ENCODE measurements around the gene SEC22C.

The SEC22C gene

DNA sequence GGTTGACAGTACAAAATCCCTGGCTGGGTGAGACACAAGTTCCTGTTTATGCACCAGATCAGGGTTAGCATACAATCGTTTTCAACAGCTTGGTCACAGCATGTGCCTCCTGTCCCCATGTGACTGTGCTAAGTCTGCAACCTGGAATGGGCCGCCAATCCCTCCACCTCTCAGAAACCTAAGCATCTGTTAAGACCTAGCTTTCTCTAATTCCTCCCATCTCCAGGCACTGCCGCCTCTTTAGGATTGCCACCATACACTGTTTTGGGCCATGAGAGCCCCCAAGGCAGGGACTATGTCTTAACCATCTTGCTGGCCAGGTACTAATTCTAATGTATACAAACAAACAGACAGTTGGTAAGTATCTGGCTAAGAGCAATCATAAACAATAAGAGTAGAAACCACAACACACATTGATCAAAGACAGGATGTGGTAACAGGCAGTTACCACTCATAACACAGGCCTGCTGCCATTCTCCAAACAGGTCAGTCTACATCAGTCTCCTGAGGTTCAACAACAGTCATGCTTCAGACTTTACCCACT is 25.6 kb downstream of the SEC22C start:
- WGBS, 2 experiments: 87 to 93% methylated on average over 3 of the region's 3 CpGs

DNA sequence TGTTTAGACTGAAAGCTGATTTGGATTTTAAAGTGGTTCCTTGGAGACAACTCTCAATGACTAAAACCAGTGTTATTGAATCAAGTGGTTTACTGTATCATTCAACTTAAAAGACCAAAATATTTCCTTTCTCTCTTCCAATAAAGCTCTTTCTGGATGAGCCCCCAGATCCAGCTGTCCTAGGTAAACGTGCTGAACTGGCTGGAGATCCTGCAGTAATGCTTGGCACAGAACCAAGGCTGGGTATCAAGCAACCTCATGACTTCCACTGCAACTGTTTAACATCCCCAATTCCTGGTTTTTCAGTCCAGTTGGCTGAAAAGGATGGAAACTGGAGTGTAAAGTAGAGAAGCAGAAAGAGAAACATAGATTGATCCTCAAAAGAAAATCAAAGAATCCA is 28.9 kb downstream of the SEC22C start:
- 87 to 90% methylated on average over 1 of the region's 1 CpG for WGBS, 2 experiments
- Histone ChIP-seq H3K27ac (ENCODE audit: insufficient read depth, low read depth, low read length, poor library complexity, severe bottlenecking) (no peak overlapping the region), H3K27me3 (ENCODE audit: control insufficient read depth, insufficient read depth, low read length, poor library complexity, severe bottlenecking) (no peaks in the 10 kb centered on the region), H3K9me3 (ENCODE audit: control insufficient read depth, low read length) (no peaks in the 10 kb centered on the region), H3K4me3 (ENCODE audit: insufficient read depth, low read depth, low read length) (no peak overlapping the region), H3K36me3 (ENCODE audit: control insufficient read depth, insufficient read depth, low read length) (peaks cover 17% of the 10 kb centered on the region), H3K4me1 (ENCODE audit: control insufficient read depth, insufficient read depth, low read length) (no peaks in the 10 kb centered on the region)

More for the DNA sequence above, 25.6 kb downstream of the SEC22C start:
- Histone ChIP-seq H3K27me3 (ENCODE audit: control insufficient read depth, insufficient read depth, low read length, poor library complexity, severe bottlenecking) (no peaks in the 10 kb centered on the region), H3K4me1 (ENCODE audit: control insufficient read depth, insufficient read depth, low read length) (no peaks in the 10 kb centered on the region), H3K36me3 (ENCODE audit: control insufficient read depth, insufficient read depth, low read length) (peaks cover 23% of the 10 kb centered on the region), H3K9me3 (ENCODE audit: control insufficient read depth, low read length) (no peaks in the 10 kb centered on the region), H3K27ac (ENCODE audit: insufficient read depth, low read depth, low read length, poor library complexity, severe bottlenecking) (no peak overlapping the region), H3K4me3 (ENCODE audit: insufficient read depth, low read depth, low read length) (no peak overlapping the region)

GRCh38 chr3:42550250-42550649 is 31.5 kb downstream of the SEC22C start:
- H3K27ac ChIP-seq (ENCODE audit: insufficient read depth, low read depth, low read length, poor library complexity, severe bottlenecking): no peak overlapping the region
- no peaks in the 10 kb centered on the region for H3K27me3 ChIP-seq (ENCODE audit: control insufficient read depth, insufficient read depth, low read length, poor library complexity, severe bottlenecking)
- WGBS, 2 experiments: 78 to 92% methylated on average over 1 of the region's 1 CpG
- H3K4me3 ChIP-seq (ENCODE audit: insufficient read depth, low read depth, low read length): no peak overlapping the region
- peaks cover 13% of the 10 kb centered on the region for H3K36me3 ChIP-seq (ENCODE audit: control insufficient read depth, insufficient read depth, low read length)
- no peaks in the 10 kb centered on the region for H3K4me1 ChIP-seq (ENCODE audit: control insufficient read depth, insufficient read depth, low read length)
- H3K9me3 ChIP-seq (ENCODE audit: control insufficient read depth, low read length): no peaks in the 10 kb centered on the region

GRCh38 chr3:42549131-42549530 is 32.6 kb downstream of the SEC22C start:
- Histone ChIP-seq H3K4me1 (ENCODE audit: control insufficient read depth, insufficient read depth, low read length) (no peaks in the 10 kb centered on the region), H3K27me3 (ENCODE audit: control insufficient read depth, insufficient read depth, low read length, poor library complexity, severe bottlenecking) (no peaks in the 10 kb centered on the region), H3K36me3 (ENCODE audit: control insufficient read depth, insufficient read depth, low read length) (peaks cover 12% of the 10 kb centered on the region), H3K27ac (ENCODE audit: insufficient read depth, low read depth, low read length, poor library complexity, severe bottlenecking) (no peak overlapping the region), H3K4me3 (ENCODE audit: insufficient read depth, low read depth, low read length) (no peak overlapping the region), H3K9me3 (ENCODE audit: control insufficient read depth, low read length) (no peaks in the 10 kb centered on the region)
- WGBS, 2 experiments: 89 to 92% methylated on average over 2 of the region's 2 CpGs

DNA sequence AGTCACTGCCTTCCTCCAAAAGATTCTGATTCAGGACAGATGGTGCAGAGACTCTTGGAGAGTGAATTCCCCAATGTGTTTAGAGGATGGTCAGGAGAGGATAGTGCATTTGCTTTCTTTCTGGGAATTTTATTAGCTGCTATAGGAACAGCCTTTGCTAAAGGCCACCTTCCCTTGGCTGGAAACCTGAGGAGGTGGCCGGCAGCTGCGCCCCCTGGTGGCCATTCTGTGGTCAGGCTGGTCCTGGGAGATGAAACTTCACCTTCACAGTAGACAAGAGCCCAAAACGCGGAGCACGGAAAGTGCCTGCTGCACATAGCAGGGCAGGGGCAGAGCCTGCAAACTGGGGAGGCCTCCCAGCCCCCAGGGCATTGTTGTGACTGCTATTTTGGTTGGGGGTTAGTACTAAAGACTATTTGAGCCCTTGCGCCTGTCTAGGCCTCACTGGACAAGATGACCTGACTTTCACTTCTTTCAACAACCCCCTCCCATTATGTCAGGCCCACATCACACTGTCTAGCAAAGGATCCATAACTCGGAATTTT is 34.3 kb downstream of the SEC22C start:
- H3K27me3 ChIP-seq (ENCODE audit: control insufficient read depth, insufficient read depth, low read length, poor library complexity, severe bottlenecking): no peaks in the 10 kb centered on the region
- H3K4me1 ChIP-seq (ENCODE audit: control insufficient read depth, insufficient read depth, low read length): no peaks in the 10 kb centered on the region
- no peak overlapping the region for H3K27ac ChIP-seq (ENCODE audit: insufficient read depth, low read depth, low read length, poor library complexity, severe bottlenecking)
- no peaks in the 10 kb centered on the region for H3K36me3 ChIP-seq (ENCODE audit: control insufficient read depth, insufficient read depth, low read length)
- H3K9me3 ChIP-seq (ENCODE audit: control insufficient read depth, low read length): no peaks in the 10 kb centered on the region
- H3K4me3 ChIP-seq (ENCODE audit: insufficient read depth, low read depth, low read length): no peak overlapping the region
- WGBS, 2 experiments: 44 to 47% methylated on average over 7 of the region's 7 CpGs

GRCh38 chr3:42546691-42547213 is 35.0 kb downstream of the SEC22C start:
- Histone ChIP-seq H3K4me3 (ENCODE audit: insufficient read depth, low read depth, low read length) (no peak overlapping the region), H3K4me1 (ENCODE audit: control insufficient read depth, insufficient read depth, low read length) (no peaks in the 10 kb centered on the region), H3K27me3 (ENCODE audit: control insufficient read depth, insufficient read depth, low read length, poor library complexity, severe bottlenecking) (no peaks in the 10 kb centered on the region), H3K9me3 (ENCODE audit: control insufficient read depth, low read length) (no peaks in the 10 kb centered on the region), H3K27ac (ENCODE audit: insufficient read depth, low read depth, low read length, poor library complexity, severe bottlenecking) (no peak overlapping the region), H3K36me3 (ENCODE audit: control insufficient read depth, insufficient read depth, low read length) (no peaks in the 10 kb centered on the region)
- WGBS, 2 experiments: 91 to 92% methylated on average over 3 of the region's 3 CpGs

- Histone ChIP-seq H3K9me3 (ENCODE audit: control insufficient read depth, low read length) (no peaks in the 10 kb centered on the region), H3K27ac (ENCODE audit: insufficient read depth, low read depth, low read length, poor library complexity, severe bottlenecking) (no peak overlapping the region), H3K27me3 (ENCODE audit: control insufficient read depth, insufficient read depth, low read length, poor library complexity, severe bottlenecking) (no peaks in the 10 kb centered on the region), H3K4me1 (ENCODE audit: control insufficient read depth, insufficient read depth, low read length) (no peaks in the 10 kb centered on the region), H3K36me3 (ENCODE audit: control insufficient read depth, insufficient read depth, low read length) (no peaks in the 10 kb centered on the region), H3K4me3 (ENCODE audit: insufficient read depth, low read depth, low read length) (no peak overlapping the region)
- WGBS, 2 experiments: 86 to 91% methylated on average over 5 of the region's 5 CpGs
Observed at GRCh38 chr3:42545284-42545900, 36.4 kb downstream of the SEC22C start.

- no peak overlapping the region for H3K4me3 ChIP-seq (ENCODE audit: insufficient read depth, low read depth, low read length)
- no peaks in the 10 kb centered on the region for H3K4me1 ChIP-seq (ENCODE audit: control insufficient read depth, insufficient read depth, low read length)
- H3K27ac ChIP-seq (ENCODE audit: insufficient read depth, low read depth, low read length, poor library complexity, severe bottlenecking): no peak overlapping the region
- no peaks in the 10 kb centered on the region for H3K27me3 ChIP-seq (ENCODE audit: control insufficient read depth, insufficient read depth, low read length, poor library complexity, severe bottlenecking)
- WGBS, 2 experiments: 87 to 88% methylated on average over 12 of the region's 12 CpGs
- no peaks in the 10 kb centered on the region for H3K36me3 ChIP-seq (ENCODE audit: control insufficient read depth, insufficient read depth, low read length)
- no peaks in the 10 kb centered on the region for H3K9me3 ChIP-seq (ENCODE audit: control insufficient read depth, low read length)
Observed at GRCh38 chr3:42544492-42545283, 37.1 kb downstream of the SEC22C start.

DNA sequence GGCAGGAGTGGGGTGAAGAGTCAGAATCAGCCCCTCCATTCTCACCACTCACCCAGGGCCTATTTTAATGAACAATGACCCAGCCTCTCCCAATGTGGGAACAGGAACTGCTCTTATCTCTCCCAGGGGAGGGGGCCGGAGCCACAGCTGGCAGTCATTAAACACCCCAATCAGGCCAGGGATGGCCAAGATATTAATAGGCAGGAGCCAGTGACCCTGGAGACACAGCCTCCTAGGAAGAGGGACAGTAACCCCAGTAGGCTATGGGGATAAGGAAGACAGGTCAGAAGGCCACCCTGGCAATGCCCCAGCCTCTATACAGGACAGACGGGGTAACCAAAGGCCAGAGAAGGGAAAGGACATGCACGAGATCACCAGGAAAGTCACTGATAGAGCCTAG is 40.7 kb downstream of the SEC22C start:
- Histone ChIP-seq H3K9me3 (ENCODE audit: control insufficient read depth, low read length) (no peaks in the 10 kb centered on the region), H3K27me3 (ENCODE audit: control insufficient read depth, insufficient read depth, low read length, poor library complexity, severe bottlenecking) (no peaks in the 10 kb centered on the region), H3K36me3 (ENCODE audit: control insufficient read depth, insufficient read depth, low read length) (no peaks in the 10 kb centered on the region), H3K27ac (ENCODE audit: insufficient read depth, low read depth, low read length, poor library complexity, severe bottlenecking) (no peak overlapping the region), H3K4me1 (ENCODE audit: control insufficient read depth, insufficient read depth, low read length) (no peaks in the 10 kb centered on the region), H3K4me3 (ENCODE audit: insufficient read depth, low read depth, low read length) (no peak overlapping the region)
- WGBS, 2 experiments: 86 to 87% methylated on average over 3 of the region's 3 CpGs

All from ectodermal cell (in vitro differentiated cells).